Activated T-cell treated with anti-CD3 and anti-CD28 coated beads, Interleukin-2, amount 50 U/mL, for 72 hours (primary cell): Measurements from ENCODE around the gene NAA80. TPM values are rescaled to one million over a fixed set of nuclear protein-coding genes. Genes with fewer than 3 reads are reported as not detected.

Experiments used
- ATAC-seq, 2 donors: fragments of 150-1000 bp; cut with Tn5 transposase; replicated peaks in 1 of 2; 2 replicates each; pipeline ENCODE4 v1.10.0; 2021; ENCODE audit warnings: moderate library complexity in 2 of 2, mild to moderate bottlenecking in 1 of 2
- DNase-seq, 2 donors: peaks; one replicate each; pipeline ENCODE4 v3.0.0; 2021 to 2022; ENCODE audit warnings: mixed read lengths in 1 of 2
- H3K27ac Mint-ChIP-seq: one replicate; pipeline ENCODE4 v1.8.0; 2022; ENCODE audit warnings: mild to moderate bottlenecking, moderate library complexity, mixed read lengths
- H3K27me3 Mint-ChIP-seq: one replicate; pipeline ENCODE4 v1.8.0; 2022; ENCODE audit warnings: low read depth, mixed read lengths
- H3K36me3 Mint-ChIP-seq, 2 donors: one replicate each; pipeline ENCODE4 v1.8.0; 2022; ENCODE audit warnings: mixed read lengths in 2 of 2, mild to moderate bottlenecking in 1 of 2; ENCODE audit not compliant: insufficient read depth in 2 of 2
- H3K4me1 Mint-ChIP-seq: one replicate; pipeline ENCODE4 v1.8.0; 2022; ENCODE audit warnings: low read depth, mixed read lengths
- H3K4me3 Mint-ChIP-seq, 2 donors: one replicate each; pipeline ENCODE4 v1.8.0; 2022; ENCODE audit warnings: mild to moderate bottlenecking in 2 of 2, mixed read lengths in 2 of 2, moderate library complexity in 2 of 2
- H3K9me3 Mint-ChIP-seq, 2 donors: one replicate each; pipeline ENCODE4 v1.8.0; 2022; ENCODE audit warnings: mixed read lengths in 2 of 2
- total RNA-seq, 2 donors: library from RNA; stranded (reverse); gene quantifications; one replicate each; pipeline ENCODE4 v1.2.3, GENCODE V29; 2022

Gene NAA80
- total RNA-seq, 2 donors from 2014 or later: 19.5 to 20.0 TPM

DNA sequence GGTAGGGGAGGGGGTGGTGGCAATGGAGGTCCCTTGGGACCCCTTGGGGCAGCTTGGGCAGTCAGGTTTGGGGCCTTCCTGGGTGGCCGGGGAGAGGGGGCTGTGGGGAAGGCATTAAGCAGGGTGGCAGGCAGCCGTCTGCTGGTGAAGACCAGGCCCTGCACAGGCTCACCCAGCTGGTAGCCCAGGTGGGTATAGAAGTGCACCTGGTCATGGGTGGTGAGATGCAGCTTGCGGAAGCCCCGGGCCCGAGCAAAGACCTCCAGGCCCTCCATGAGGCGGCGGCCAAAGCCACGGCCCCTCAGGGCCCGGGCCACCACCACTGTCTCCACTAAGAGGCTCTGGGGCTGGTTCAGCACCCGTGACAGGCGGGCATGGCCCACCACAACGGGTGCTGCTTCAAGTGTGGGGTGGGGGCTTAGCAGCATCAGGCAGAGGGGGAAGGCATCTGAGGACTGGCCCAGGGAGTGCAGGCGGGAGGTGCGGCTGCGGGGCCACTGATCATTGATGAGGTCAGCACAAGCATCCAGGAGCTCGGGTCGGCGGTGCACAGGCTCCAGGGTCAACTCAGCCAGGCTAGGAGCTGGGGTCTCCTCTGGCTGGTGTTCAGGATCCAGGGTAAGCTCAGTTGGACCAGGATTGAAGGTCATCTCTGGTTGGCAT is 2.4 kb downstream of the NAA80 start:
- Mint-ChIP-seq H3K27ac (no peak overlapping the region), H3K27me3 (no peaks in the 10 kb centered on the region), H3K4me3 (peak overlapping the region in 1 of 2 donors; percentile 27), H3K36me3 (no peaks in the 10 kb centered on the region), H3K9me3 (no peaks in the 10 kb centered on the region), H3K4me1 (peaks cover 36% of the 10 kb centered on the region)
- no peak for DNase-seq
- no peak for ATAC-seq

DNA sequence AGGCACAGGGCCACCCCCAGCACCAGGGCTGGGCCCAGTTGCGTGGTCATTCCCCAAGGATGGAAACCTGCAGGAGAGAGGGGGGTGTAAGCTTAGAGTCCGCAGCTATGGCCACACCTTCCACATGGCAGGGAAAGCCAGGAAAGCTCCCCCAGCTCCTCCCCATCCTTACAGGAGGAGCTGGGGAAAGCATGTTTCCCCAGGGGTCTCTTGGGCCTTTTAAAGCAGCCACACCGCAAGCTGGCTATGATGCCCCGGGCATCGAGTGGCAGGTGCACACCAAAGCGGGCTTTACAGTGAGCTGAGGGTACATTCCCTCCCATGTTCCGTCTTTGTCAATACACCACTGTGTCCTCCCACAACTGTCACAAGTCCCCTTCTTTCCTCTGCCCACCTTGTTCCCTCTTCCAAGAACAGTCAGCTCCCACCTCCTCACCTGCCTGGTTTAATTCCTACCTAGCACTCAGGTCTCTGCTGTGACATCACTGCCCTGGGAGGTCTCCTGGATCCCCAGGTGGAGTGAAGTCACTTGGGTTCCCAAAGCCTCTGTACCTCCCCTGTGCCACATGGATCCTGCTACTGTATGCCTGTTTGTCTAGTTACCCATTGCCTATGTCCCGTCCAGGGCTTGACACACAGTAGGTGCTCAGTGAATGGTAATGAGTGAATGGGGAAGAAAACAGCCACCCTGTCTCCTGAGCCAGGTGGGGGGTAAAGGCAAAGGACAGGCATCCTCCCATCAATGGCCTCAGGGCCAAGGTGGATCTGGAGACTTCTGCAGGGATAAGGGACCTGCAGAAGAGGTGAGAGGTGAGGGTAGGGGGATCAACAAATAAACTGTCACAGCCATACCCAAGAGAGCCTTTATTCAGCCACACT is 3.4 kb downstream of the NAA80 start:
- H3K27ac Mint-ChIP-seq: no peak overlapping the region
- H3K4me1 Mint-ChIP-seq: peaks cover 40% of the 10 kb centered on the region
- no peak for ATAC-seq

DNA sequence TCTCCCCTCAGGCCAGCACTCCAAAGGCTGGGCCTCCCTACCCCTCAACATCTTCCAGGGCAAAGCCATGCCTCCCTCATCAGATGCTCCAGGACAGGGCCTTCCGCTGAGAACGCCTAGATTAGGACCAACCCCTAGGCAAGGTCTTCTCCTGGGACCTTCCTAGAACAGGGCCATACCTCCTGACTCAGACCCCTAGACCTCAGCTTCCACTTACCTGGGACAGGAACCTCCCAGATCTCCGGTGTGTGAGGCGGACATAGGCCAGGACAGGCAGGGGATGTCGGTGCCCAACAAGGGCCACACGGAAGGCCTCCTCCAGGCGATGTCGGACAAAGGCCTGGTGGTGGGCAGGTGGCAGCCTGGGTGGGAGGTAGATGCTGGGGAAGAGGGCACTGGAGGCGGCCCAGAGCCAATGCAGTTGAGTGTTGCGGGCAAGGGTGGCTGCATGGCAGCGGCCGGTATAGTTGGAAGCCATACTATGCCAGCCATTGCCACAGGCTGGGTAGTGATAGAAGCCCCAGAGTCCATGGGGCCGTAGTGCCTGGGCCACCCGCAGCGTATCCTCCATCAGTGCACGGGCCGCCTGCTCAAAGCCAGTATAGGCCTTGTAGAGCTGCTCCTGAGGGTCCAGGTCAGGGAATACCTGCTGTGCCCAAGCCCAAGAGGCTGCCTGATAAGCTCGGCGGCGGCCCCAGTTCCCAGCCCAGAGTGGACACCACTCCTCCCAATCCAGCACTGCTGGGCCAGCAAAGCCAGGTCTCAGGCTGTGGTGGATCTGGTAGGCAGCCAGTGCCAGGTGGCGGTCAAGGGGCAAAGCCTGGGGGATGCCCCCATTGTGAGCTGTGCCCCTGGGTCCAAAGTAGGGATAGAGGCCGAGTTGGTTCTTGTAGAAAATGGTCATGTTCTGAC is 4.5 kb downstream of the NAA80 start:
- no peaks in the 10 kb centered on the region for H3K27me3 Mint-ChIP-seq
- DNase-seq: no peak

More for the DNA sequence above, 3.4 kb downstream of the NAA80 start:
- H3K36me3 Mint-ChIP-seq: peaks cover 0 to 3% of the 10 kb centered on the region in 2 donors
- no peak overlapping the region for H3K4me3 Mint-ChIP-seq
- no peak for DNase-seq
- no peaks in the 10 kb centered on the region for H3K9me3 Mint-ChIP-seq
- no peaks in the 10 kb centered on the region for H3K27me3 Mint-ChIP-seq

DNA sequence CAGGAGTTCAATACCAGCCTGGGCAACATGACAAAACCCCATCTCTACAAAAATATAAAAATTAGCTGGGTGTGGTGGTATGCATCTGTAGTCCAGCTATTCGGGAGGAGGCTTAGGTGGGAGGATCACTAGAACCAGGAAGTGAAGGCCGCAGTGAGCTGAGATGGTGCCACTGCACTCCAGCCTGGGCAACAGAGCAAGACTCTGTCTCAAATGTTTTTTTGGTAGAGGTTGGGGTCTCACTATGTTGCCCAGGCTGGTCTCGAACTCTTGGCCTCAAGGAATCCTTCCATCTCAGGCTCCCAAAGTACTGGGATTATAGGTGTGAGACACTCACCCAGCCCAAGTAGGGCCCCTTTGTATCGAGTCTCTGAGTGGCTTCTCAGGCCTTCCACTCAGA is 5.1 kb downstream of the NAA80 start:
- H3K27me3 Mint-ChIP-seq: no peaks in the 10 kb centered on the region
- H3K9me3 Mint-ChIP-seq: no peaks in the 10 kb centered on the region
- DNase-seq (no peak), ATAC-seq (no peak)
- peaks cover 38% of the 10 kb centered on the region for H3K4me1 Mint-ChIP-seq
- no peak overlapping the region for H3K27ac Mint-ChIP-seq
- H3K36me3 Mint-ChIP-seq: peaks cover 0 to 4% of the 10 kb centered on the region in 2 donors
- no peak overlapping the region for H3K4me3 Mint-ChIP-seq

More for the DNA sequence above, 4.5 kb downstream of the NAA80 start:
- Mint-ChIP-seq H3K4me3 (no peak overlapping the region), H3K27ac (no peak overlapping the region), H3K36me3 (peaks cover 0 to 4% of the 10 kb centered on the region in 2 donors), H3K4me1 (peaks cover 35% of the 10 kb centered on the region), H3K9me3 (no peaks in the 10 kb centered on the region)
- no peak for ATAC-seq

DNA sequence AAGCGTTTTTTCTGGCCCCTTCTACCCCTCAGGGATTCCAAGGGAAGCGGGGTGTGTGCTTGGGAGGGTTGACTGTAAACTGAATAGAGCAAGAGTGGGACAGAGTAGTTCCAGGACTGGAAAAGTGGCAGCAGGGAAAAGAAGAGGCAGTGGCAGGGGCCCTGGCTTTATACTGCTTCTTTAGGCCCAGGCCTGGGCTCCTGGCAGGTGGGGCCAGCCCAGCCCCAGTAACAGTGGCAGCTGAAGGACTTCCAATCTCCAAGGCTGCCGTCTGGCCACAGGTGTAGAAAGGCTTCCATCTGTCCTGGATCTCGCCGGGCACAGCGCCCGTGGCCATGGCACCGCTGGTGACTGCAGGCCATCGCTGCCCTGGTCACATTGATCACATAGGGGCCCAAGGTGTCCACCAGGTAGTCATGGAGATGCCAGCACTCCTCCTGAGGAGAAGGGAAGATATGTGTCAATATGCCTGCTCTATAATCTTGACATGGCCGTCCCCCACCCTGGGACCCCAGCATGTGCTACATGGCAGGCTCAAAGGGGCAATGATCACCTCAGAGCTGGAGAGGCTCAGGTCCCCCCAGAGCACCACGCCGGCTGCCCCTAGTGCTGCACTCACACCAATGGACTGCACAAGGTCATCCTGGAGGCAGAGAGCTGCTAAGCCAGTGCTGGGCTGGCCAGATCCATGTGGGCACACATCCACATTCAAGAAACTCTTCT is 6.0 kb downstream of the NAA80 start:
- Mint-ChIP-seq H3K36me3 (peaks cover 0 to 4% of the 10 kb centered on the region in 2 donors), H3K27me3 (no peaks in the 10 kb centered on the region), H3K27ac (peak overlapping the region; percentile 91), H3K4me3 (peak overlapping the region; percentile 83 to 93), H3K4me1 (peaks cover 36% of the 10 kb centered on the region), H3K9me3 (no peaks in the 10 kb centered on the region)
- DNase-seq: no peak
- no peak for ATAC-seq

DNA sequence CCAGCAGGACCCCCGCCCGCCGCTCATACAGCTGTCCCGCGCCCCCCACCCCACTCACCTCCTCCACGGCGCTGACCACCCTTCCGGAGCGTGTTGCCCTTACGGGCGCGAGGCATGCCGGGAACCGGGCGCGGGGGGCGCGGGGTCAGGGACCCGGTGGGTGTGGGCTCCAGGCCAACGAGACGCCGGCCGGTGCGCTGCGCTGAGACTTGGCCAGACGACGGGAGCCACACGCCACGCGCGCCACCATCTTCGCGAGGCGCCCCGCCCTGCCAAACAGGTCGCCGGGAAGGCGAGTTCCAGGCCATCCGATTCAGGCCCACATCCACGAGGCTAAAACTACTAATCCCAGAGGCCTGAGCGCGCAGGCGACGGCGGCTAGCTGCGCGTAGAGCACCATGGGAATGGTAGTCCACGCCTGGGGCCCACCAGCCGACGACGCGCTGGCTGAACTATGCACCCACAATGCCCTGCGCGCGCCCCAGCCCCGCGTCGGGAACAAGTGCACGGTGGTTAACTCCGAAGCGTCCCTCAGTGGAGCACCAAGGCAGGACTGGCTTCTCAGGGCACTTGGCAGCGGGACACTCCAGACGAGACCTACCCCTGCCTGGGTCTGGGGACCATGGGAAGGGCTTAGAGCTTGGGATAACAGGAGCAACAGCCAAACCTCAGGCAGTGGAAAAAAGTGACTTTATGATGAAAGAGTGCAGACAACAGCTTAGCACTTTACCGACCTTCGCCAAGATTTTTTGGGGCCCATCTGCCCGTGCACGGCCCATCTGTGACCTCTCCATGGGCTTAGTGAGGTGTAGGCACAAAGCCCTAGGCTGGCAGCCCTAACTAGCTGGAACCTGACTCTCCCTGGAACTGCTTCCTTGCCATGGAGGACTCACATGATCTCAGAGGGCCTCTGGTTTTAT is 6.8 kb downstream of the NAA80 start, which contains the start of gene IFRD2:
Gene IFRD2, minus strand, starts transcription at position 271 of the 920 bp plus-strand sequence. Its CDS starts 155 bp downstream, at position 116.
- H3K27ac Mint-ChIP-seq: peak within 1 kb of the TSS; percentile 91
- H3K4me1 Mint-ChIP-seq: peaks cover 32% of the 10 kb centered on the region
- H3K9me3 Mint-ChIP-seq: no peaks in the 10 kb centered on the region
- DNase-seq (peak; percentile 95 to 96), ATAC-seq (peak; percentile 99)
- H3K36me3 Mint-ChIP-seq: peaks cover 0 to 4% of the 10 kb centered on the region in 2 donors
- H3K27me3 Mint-ChIP-seq: no peaks in the 10 kb centered on the region
- H3K4me3 Mint-ChIP-seq: peak within 1 kb of the TSS; percentile 83 to 93

DNA sequence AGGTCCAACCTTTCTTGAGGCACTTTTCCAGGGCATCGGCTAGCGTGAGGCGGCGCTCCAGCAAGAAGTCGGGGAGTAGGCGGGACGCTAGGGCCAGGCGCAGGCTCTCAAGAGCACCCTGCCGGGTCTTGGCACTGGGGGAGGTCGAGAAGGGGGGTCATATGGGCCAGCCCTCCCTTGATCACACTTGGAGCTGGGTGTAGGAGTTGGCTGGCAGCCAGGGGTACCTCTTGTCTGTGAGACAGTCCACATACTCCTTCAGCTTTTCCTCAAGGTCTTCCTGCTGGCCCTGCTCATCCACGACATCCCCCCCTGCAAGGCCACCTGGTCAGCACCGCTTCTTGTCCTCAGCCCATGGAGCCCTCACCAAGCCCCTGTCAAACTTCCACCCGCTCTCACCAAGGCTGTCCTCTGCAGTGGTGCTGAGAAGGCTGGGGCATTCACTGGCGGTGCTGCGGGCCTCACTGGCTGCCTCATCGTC is 9.0 kb downstream of the NAA80 start:
- Mint-ChIP-seq H3K4me3 (peak overlapping the region; percentile 83 to 93), H3K4me1 (peaks cover 32% of the 10 kb centered on the region), H3K27me3 (no peaks in the 10 kb centered on the region), H3K9me3 (no peaks in the 10 kb centered on the region), H3K27ac (no peak overlapping the region), H3K36me3 (peaks cover 0 to 5% of the 10 kb centered on the region in 2 donors)
- ATAC-seq (no peak), DNase-seq (no peak)

DNA sequence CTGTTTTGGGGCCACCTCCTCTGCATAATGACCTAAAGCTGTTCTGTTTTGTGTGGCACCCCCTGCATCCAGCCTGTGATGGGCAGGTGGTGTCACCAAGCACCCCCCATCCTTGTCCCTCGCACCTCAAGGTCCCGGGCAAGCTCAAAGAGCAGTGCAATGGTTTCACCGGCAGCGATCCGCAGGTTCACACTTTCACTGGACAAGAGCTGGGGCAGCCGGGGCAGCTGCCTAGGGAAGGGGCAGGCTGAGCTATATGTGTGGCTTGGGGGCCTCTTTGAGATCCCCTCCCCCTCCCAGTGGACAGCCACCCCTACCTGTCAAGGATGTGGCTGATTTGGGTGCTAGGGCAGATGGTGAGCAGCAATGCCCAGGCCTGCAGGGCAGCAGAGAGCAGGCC is 10.1 kb downstream of the NAA80 start:
- Mint-ChIP-seq H3K4me1 (peaks cover 32% of the 10 kb centered on the region), H3K4me3 (no peak overlapping the region), H3K27ac (no peak overlapping the region), H3K27me3 (no peaks in the 10 kb centered on the region), H3K36me3 (peaks cover 0 to 5% of the 10 kb centered on the region in 2 donors), H3K9me3 (no peaks in the 10 kb centered on the region)
- DNase-seq (no peak), ATAC-seq (no peak)

DNA sequence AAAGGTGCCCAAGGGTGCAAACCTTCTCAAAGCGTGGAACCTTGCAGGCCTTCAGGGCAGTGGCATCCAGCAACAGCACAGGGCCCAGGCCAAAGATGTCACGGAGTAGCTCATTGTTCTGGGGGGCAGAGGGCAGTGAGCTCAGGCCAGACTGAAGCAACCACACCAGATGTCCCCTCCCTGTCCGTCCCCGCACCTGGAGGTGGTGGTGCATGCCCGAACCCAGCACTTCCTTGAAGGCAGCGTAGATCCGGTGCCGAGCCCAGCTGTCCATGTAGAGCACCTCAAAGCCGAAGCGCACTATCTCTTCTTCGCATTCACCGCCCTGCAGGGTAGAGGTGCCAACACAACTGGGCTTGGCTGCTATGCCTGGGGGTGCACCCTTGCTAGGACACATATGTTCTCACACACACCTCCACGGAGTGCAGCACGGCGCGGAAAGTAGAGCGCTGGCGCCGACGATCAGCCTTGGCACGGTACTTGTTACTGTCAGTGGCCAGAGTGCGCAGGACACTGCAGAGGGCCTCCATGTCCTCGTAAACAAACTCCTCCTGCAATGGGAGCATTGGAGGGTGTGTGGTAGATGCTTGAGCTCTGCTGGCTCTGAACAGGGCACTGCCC is 10.7 kb downstream of the NAA80 start:
- Mint-ChIP-seq H3K4me3 (no peak overlapping the region), H3K27ac (no peak overlapping the region), H3K9me3 (no peaks in the 10 kb centered on the region), H3K4me1 (peaks cover 32% of the 10 kb centered on the region), H3K36me3 (peaks cover 0 to 5% of the 10 kb centered on the region in 2 donors), H3K27me3 (no peaks in the 10 kb centered on the region)
- DNase-seq (no peak), ATAC-seq (no peak)

DNA sequence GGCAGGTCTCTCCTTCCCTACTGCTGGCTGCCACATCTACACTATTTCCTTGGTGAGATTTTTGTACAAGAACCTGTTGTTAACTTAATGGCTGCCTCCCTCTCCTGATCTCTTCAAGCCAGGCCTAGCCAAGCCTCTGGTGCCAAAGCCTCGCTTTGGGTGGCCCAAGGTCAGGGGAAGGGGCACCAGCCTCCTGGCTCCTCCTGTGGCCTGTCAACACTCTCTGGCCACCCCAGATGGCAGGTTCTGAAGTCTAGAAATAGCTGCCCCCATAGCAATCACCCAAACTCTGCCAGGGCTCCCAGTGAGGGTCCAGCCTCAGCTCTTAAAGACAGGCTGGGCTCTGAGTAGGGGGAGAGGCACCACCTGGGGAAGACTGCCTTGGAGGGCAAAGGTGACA is 11.9 kb downstream of the NAA80 start:
- Mint-ChIP-seq H3K4me1 (peaks cover 21% of the 10 kb centered on the region), H3K27me3 (no peaks in the 10 kb centered on the region), H3K4me3 (no peak overlapping the region), H3K27ac (no peak overlapping the region), H3K9me3 (no peaks in the 10 kb centered on the region), H3K36me3 (peaks cover 0 to 5% of the 10 kb centered on the region in 2 donors)
- DNase-seq: no peak
- no peak for ATAC-seq
